NB4 (cell line): ENCODE measurements around the gene KIF12.

Experiments
- DNase-seq: peaks from one replicate; pipeline ENCODE4 v3.0.0; 2010; ENCODE audit warnings: low read depth
- H3K4me3 ChIP-seq: one replicate; pipeline ENCODE4 v1.5.1; 2011; ENCODE audit warnings: mild to moderate bottlenecking, low read depth, low read length, moderate library complexity
- CTCF ChIP-seq: IDR thresholded peaks from one replicate; pipeline ENCODE4 v1.5.1; 2012; ENCODE audit warnings: low read depth, low read length
- MYC ChIP-seq: IDR thresholded peaks from 2 replicates; pipeline ENCODE4 v1.6.1; 2011; ENCODE audit warnings: low read depth, low read length
- POLR2A ChIP-seq: IDR thresholded peaks from 2 replicates; pipeline ENCODE4 v1.6.1; 2011; ENCODE audit warnings: mild to moderate bottlenecking; ENCODE audit not compliant: insufficient read length; ENCODE audit errors: extremely low read depth
- TF ChIP-seq, protein P1 (sequence below): IDR thresholded peaks from 2 replicates; pipeline ENCODE4 v1.6.1; 2011; ENCODE audit warnings: low read depth, low read length

KIF12 gene

DNA sequence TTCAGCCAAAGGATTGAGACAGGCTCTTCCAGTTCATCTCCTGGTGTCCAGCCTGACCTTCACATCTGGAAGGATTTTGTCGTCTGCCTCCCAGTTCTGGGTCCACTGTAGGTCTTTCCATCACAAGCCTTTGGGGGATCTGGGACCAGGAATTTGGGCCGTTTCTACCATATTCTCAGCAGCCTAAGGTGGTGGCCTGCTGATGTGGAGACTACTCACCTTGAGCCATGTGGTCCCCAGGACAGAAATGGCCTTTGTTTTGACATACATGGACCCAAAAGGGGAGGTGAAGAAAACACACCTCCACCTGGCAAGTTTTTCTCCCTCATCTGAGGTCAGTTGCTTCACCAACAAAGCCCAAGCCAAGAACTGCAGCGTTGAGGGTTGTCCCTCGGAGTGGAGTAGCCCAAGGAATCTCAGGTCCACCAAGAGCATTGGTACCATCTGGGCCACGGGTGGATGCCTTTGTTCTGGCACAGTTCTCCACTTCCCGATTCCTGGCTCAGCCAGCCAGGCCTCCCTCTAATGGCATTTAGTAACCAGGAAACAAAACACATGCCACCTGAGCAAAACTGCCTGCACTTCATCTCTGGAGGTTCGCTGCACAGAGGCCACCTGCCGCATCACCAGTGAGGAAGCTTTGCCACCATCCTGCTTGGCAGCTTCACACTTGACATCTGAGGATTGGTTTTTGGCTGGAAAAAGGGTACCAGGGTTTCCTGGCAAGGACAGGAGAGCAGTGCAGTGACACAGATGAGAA is 45.7 kb downstream of the KIF12 start:
- TF ChIP-seq POLR2A: no peak
- TF ChIP-seq, protein P1, sequence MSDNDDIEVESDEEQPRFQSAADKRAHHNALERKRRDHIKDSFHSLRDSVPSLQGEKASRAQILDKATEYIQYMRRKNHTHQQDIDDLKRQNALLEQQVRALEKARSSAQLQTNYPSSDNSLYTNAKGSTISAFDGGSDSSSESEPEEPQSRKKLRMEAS: no peak
- no peak for TF ChIP-seq MYC
- TF ChIP-seq CTCF: no peak
- H3K4me3 ChIP-seq: no peak overlapping the region
- DNase-seq: no peak

- TF ChIP-seq MYC: no peak
- TF ChIP-seq CTCF: no peak
- TF ChIP-seq, protein P1: no peak
- no peak for TF ChIP-seq POLR2A
- DNase-seq: no peak
- no peak overlapping the region for H3K4me3 ChIP-seq
These were observed 47.4 kb downstream of the KIF12 start for GRCh38 chr9:114051706-114052105.

- TF ChIP-seq, protein P1: no peak
- TF ChIP-seq CTCF (no peak), POLR2A (no peak), MYC (no peak)
- no peak for DNase-seq
- H3K4me3 ChIP-seq: no peak overlapping the region
These were observed 47.8 kb downstream of the KIF12 start for GRCh38 chr9:114051281-114051680.

DNA sequence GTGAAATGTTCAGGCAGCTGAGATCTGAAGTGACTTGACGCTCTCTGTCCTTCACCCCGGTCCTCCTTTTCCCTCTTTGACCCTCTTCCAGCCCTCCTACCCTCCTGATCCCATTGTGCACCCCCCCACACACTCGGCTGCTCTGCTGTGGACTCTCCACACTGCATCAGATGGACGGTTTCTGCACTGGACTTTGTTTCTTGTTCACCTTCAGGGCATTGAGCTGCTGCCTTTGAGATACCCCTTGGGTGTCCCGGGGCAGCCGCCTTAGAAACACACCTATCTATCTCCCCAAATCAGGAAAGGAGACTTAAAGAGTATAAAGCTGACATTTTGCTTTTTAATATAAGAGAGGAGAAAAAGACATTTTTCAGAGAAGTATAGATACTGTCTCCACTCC is 48.4 kb downstream of the KIF12 start:
- no peak overlapping the region for H3K4me3 ChIP-seq
- TF ChIP-seq CTCF: no peak
- TF ChIP-seq, protein P1: no peak
- TF ChIP-seq POLR2A: no peak
- no peak for TF ChIP-seq MYC
- DNase-seq: no peak

DNA sequence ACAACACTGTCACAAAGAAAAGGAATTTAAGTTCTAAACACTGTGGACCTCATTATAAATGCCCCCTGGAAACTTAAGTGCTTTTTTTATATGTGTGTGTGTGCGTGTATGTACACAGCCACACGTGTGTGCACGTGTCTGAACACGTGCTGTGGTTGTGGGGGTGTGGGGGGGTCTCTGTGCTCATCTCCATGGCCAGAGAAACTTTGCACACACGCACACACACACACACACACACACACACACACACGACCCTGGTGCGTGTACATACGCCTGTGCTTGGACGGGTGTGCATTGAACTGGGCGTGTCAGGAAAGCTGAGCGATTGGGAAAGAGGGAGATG is 48.9 kb downstream of the KIF12 start:
- TF ChIP-seq MYC: no peak
- DNase-seq: no peak

GRCh38 chr9:114049441-114050225 is 49.5 kb downstream of the KIF12 start:
- TF ChIP-seq, protein P1: no peak
- TF ChIP-seq MYC (no peak), CTCF (no peak)
- H3K4me3 ChIP-seq: no peak overlapping the region

More for the DNA sequence above, 48.9 kb downstream of the KIF12 start:
- no peak overlapping the region for H3K4me3 ChIP-seq

More at GRCh38 chr9:114049441-114050225, 49.5 kb downstream of the KIF12 start:
- DNase-seq: no peak
